ENCODE results near the gene ZNF652.
"Not testable (repeated sequence)": the region's sequence is repeated elsewhere in the genome, so short reads cannot be mapped to it uniquely, and the experiment has no call there.

Gene ZNF652

GRCh38 chr17:49361902-49362722 is at the start of gene ZNF652:
Gene ZNF652 (minus strand): TSS chr17:49362250. CDS start chr17:49317725, 44,525 bp downstream.
- DNase-seq, result peak; percentile 97

- DNase-seq, result no peak
Observed at GRCh38 chr17:49409066-49409465, 47.0 kb upstream of the ZNF652 start.

- peak; percentile 85 for DNase-seq
Observed at GRCh38 chr17:49407981-49408501, 46.0 kb upstream of the ZNF652 start.

GRCh38 chr17:49407086-49407485 is 45.0 kb upstream of the ZNF652 start:
- DNase-seq, result no peak

- no peak for DNase-seq
Observed at GRCh38 chr17:49406421-49407061, 44.5 kb upstream of the ZNF652 start.

- no peak for DNase-seq
Observed at GRCh38 chr17:49404906-49405305, 42.9 kb upstream of the ZNF652 start.

GRCh38 chr17:49404361-49404760 is 42.3 kb upstream of the ZNF652 start:
- DNase-seq, result peak; percentile 36

GRCh38 chr17:49403514-49404289 is 41.7 kb upstream of the ZNF652 start:
- no peak for DNase-seq

GRCh38 chr17:49402706-49403105 is 40.7 kb upstream of the ZNF652 start:
- no peak for DNase-seq

- no peak for DNase-seq
Observed at GRCh38 chr17:49401971-49402611, 40.0 kb upstream of the ZNF652 start.

- no peak for DNase-seq
Observed at GRCh38 chr17:49399995-49400394, 37.9 kb upstream of the ZNF652 start.

- no peak for DNase-seq
Observed at GRCh38 chr17:49397586-49397985, 35.5 kb upstream of the ZNF652 start.

GRCh38 chr17:49393491-49394255 is 31.6 kb upstream of the ZNF652 start:
- DNase-seq, result no peak

GRCh38 chr17:49390548-49391324 is 28.7 kb upstream of the ZNF652 start:
- no peak for DNase-seq

- not testable (repeated sequence) for DNase-seq
Observed at GRCh38 chr17:49389514-49390347, 27.7 kb upstream of the ZNF652 start.

- no peak for DNase-seq
Observed at GRCh38 chr17:49388692-49389513, 26.9 kb upstream of the ZNF652 start.

GRCh38 chr17:49388290-49388640 is 26.2 kb upstream of the ZNF652 start:
- peak; percentile 72 for DNase-seq

- peak; percentile 41 for DNase-seq
Observed at GRCh38 chr17:49387498-49388289, 25.6 kb upstream of the ZNF652 start.
